Amniotic epithelial cell (primary cell): ENCODE results near the gene EPHB4.
"Not testable (repeated sequence)": the region's sequence is repeated elsewhere in the genome, so short reads cannot be mapped to it uniquely, and the experiment has no call there.

Experiments
- DNase-seq: peaks from one replicate; pipeline ENCODE4 v3.0.0-alpha.2; 2010; ENCODE audit warnings: low read depth

The EPHB4 gene

DNA sequence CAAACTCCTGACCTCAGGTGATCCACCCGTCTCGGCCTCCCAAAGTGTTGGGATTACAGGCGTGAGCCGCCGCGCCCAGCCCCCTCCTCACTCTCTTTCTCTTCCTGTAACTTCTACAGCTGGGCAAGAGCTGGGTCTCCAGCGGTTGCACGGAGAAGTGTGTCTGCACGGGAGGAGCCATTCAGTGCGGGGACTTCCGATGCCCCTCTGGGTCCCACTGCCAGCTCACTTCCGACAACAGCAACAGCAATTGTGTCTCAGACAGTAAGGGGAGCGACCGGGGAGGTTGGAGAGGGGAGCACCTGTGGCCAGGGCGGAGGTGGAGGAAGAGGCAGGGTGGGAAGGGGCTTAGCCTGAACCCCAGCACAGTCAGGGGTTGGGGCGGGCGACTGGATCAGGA, 41.4 kb downstream of the EPHB4 start:
- no peak for DNase-seq

DNA sequence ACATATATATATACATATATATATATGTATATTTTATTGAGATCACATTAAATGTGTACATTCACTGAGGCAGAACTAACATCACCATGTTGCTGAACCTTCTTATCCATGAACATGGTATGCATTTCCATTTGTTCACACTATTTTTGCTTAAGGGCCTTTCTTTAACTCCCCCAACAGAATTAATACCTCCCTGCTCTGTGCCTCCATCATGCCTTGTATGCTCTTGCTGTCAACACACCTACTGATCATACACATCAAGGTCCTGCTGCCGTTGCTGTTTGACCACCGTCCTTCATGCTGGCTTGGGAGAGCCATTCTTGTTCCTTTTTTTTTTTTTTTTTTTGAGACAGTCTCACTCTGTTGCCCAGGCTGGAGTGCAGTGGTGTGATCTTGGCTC, 43.5 kb downstream of the EPHB4 start:
- no peak for DNase-seq

DNA sequence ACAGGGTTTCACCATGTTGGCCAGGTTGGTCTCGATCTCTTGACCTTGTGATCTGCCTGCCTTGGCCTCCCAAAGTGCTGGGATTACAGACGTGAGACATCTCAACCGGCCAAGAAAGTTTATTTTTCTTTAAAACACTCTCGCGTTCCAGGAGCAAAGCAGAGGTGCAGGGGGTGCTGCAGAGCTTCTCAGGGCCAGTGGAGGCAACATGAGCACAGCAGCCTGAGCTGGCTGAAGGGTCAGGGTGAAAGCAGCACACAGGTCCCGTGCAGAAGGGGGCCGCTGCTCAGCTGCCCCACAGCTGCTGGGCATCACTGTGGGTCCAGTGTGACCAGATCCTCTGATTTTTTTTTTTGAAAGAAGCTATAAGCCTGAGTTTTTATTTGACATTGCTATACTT, 46.1 kb downstream of the EPHB4 start:
- no peak for DNase-seq

DNA sequence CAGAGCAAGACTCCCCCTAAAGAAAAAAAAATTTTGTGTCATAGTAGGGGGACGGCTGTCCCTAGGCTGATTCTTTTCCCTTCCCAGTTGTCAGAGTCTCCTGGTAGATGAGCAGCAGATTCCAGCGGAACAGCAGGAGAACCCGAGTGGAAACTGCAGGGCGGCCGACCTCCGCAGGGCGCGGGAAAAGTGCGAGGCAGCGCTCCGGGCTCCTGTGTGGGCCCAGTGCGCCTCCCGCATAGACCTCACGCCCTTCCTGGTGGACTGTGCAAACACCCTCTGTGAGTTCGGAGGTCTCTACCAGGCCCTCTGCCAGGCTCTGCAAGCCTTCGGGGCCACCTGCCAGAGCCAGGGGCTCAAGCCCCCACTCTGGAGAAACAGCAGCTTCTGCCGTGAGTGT, 48.0 kb downstream of the EPHB4 start:
- DNase-seq, result no peak

DNA sequence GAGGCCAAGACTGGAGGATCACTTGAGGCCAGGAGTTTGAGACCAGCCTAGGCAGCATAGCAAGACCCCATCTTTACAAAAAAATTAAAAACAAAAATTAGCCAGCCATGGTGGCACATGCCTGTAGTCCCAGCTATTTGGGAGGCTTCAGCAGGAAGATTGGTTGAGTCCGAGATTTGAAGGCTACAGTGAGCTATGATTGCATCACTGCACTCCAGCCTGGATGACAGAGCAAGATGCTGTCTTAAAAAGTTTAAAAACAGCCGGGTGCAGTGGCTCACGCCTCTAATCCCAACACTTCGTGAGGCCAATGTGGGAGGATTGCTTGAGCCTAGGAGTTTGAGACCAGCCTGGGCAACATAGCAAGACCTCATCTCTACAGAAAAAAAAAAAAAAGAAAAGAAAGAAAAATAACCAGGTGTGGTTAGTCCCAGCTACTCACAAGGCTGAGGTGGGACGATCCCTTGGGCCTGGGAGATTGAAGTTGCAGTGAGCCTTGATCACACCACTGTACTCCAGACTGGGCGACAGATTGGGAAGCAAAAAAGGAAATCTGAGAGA, 49.2 kb downstream of the EPHB4 start:
- peak; percentile 8 for DNase-seq

DNA sequence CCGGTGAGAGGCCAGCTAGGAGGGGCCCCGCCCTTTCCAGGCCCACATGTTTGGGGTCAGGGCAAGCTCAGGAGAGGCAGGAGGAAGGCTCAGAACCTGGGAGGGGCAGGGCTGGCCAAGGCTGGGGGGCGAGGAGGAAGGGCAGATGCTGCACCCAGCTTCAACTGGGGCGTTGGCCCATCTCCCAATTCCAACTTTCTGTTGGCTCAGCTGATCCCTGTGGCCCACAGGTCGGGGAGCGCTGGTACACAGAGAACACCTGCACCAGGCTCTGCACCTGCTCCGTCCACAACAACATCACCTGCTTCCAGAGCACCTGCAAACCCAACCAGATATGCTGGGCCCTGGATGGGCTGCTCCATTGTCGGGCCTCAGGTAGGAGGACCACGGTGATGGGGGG, 53.8 kb downstream of the EPHB4 start:
- DNase-seq, result no peak

DNA sequence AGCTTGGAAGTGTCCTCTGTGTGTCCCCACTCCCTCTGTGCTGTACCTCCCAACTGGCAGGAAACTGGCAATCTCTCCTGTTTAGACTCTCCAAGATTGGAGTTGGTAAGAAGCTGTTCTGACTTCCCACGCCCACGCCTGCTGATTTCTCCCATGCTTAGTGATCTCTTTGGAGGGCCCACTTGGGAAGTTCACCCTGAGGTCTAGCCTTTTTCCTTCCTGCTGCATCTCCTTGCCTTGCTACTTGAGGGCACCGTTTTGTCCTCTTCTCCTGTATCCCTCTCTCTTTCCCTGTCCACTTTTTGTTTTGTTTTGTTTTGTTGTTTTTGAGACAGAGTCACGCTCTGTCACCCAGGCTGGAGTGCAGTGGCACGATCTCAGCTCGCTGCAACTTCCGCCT, 58.5 kb downstream of the EPHB4 start:
- no peak for DNase-seq

DNA sequence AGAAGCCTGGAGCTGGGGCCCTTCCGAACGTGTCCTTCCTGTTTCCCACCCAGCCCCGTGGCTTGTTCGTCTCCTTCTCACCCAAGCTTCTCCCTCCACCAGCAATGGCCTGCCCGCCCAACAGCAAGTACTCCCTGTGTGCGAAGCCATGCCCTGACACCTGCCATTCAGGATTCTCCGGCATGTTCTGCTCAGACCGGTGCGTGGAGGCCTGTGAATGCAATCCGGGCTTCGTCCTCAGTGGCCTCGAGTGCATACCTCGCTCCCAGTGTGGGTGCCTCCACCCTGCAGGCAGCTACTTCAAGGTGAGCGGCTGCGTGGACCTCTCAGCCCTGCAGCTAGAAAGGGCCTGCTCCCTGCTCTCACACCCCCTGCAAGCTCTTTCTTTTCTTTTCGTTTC, 62.1 kb downstream of the EPHB4 start:
- no peak for DNase-seq

DNA sequence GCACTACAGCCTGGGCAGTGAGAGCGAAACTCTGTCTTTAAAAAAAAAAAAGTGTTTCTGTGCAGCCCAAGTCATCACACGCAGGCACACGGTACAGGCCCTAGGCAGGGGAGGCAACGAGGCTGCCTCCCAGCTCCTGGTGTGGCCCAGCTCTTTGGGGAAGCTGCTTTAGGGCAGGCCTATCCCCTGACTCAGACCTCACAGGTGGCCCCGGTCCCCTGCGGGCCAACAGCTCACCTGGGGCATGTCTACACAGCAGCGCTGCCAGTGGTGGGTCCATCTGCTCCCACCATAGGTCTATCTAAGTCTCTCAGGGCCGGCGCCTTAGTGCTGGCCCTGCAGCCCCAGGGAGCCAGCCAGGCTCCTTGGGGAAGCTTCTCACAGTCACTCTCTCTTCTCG, 62.5 kb downstream of the EPHB4 start:
- no peak for DNase-seq

DNA sequence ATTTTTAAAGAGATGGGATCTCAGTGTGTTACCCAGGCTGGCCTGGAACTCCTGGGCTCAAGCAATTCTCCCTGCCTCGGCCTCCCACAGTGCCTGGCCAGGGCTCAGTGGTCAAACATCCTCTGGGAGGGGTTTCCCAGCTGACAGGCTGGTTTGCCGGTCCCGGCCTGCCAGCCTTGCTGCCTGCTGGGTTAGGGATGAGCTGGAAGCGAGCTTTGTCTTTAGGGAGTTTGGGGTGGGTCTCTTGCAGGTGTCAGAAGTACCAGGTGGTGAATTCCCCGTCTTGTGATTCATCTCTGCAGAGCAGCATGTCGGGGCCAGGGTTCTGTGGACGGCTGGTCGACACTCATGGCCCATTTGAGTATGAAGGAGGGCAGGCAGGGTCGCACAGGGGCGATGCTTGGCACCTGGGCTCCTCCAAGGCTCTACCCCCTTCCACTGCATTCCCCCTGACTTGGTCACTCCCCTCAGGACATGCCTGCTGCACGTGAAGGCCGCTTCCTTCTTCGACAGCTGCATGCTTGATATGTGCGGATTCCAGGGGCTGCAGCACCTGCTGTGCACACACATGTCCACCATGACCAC, 63.7 kb downstream of the EPHB4 start:
- DNase-seq, result no peak

DNA sequence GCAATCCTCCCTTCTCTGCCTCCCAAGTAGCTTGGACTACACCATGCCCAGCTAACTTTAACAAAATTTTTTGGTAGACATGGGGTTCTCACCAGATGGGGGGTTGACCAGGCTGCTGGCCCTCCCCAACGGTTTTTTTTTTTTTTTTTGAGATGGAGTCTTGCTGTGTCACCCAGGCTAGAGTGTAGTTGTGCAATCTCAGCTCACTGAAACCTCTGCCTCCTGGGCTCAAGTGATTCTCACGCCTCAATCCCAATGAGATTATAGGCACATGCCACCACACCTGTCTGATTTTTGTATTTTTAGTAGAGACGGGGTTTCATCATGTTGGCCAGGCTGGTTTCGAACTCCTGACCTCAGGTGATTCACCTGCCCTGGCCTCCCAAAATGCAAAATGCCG, 64.5 kb downstream of the EPHB4 start:
- not testable (repeated sequence) for DNase-seq

DNA sequence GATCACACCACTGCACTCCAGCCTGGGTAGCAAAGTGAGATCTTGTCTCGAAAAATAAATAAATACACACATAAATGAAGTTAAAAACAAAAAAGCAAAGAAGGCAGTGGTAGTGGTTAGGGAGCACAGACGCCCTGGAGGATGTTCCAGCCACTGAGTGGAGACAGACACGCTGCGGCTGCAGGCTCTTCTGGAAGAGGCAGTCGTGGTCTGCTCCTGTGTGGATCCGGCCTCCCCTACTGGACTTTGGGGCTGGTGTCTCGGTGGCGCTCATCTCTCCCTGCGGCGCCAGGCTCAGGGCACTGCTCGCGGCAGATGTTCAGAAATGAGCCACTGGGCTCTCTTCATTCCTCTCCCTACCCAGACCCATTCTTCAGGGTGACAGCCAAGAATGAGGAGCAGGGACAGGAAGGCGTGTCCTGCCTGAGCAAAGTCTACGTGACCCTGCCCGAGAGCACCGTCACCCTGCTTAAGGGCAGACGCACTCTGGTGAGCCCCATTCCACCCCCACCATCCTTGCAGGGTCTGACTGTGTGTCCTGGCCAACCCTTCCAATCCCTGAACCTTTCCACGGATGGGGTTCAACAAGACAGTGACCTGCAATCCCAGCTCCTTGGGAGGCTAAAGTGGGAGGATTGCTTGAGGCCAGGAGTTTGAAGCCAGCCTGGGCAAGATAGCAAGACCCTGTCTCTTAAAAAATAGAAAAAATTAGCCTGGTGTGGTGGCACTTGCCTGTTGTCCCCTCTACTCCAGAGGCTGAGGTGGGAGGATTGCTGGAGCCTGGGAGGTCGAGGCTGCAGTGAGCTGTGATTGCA, 67.8 kb downstream of the EPHB4 start:
- DNase-seq, result no peak

DNA sequence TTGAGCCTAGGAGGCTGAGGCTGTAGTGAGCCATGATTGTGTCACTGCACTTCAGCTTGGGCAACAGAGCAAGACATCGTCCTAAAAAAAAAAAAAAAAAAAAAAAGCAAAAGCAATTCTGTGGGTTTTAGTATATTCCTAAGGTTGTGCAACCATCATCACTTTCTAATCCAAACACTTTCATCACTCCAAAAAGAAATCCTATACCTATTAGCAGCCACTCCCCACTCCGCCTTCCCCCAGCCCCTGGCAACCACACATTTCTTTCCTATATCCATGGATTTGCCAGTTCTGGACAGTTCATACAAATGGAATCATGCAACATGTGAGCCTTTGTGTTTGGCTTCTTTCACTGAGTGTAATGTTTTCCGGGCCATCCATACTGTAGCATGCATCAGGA, 73.6 kb downstream of the EPHB4 start:
- peak; percentile 36 for DNase-seq

DNA sequence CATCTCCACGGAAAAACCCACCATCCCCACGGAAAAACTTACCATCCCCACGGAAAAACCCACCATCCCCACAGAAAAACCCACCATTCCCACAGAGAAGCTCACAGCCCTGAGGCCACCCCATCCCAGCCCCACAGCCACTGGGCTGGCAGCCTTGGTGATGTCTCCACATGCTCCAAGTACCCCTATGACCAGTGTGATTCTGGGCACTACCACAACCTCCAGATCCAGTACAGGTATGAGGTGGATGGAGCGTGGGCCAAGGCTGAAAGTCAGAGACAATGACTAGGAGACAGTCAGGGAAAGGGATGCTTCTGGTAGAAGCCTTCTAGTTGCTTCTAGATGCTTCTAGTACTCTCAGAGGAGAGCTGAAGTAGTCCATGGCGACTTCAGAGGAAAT, 74.3 kb downstream of the EPHB4 start:
- DNase-seq, result no peak
